ENCODE measurements around the gene NLRP6. TPM values are rescaled to one million over a fixed set of nuclear protein-coding genes. Genes with fewer than 3 reads are reported as not detected.

Gene NLRP6
- total and polyA plus RNA-seq, 12 donors: 0.07 to 0.25 (median 0.10) TPM; not detected in 6

DNA sequence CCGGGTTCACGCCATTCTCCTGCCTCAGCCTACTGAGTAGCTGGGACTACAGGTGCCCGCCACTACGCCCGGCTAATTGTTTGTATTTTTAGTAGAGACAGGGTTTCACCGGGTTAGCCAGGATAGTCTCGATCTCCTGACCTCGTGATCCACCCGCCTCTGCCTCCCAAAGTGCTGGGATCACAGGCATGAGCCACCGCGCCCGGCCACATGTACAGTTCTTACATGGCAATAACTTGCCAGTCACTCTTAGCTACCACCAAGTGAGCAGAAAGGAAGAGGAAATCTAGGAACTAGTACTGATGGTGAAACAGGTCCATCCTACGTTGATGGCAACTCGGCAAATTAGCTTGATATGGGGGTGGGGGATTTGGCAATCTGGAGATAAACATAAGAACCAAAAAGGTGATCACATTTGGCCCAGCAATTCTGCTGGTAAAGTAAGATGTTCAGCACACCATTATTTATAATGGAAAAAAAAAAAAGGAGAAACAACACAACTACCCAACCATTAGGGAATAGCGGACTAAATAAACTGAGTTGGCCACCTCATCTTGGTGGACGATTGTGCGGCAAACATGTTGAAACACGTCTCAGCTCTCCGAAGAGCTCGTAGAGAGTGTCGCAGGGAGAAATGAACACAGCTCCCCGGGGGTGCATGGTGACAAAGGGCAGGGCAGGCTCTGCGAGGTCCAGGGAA, 5.3 kb downstream of the NLRP6 start:
- peaks cover 33 to 96% (median 86%) of the 10 kb centered on the region in 7 donors for H3K27me3 ChIP-seq
- DNase-seq: peak in 1 of 2 donors; percentile 1

GRCh38 chr11:284105-285020, 6.2 kb downstream of the NLRP6 start:
- H3K9me3 ChIP-seq: no peaks in the 10 kb centered on the region
- H3K36me3 ChIP-seq: no peaks in the 10 kb centered on the region
- ATAC-seq (no peak), DNase-seq (peak in 1 of 2 donors; percentile 3)
- intact Hi-C loops (cut with DNase I): loop anchor here in 1 of 10 donors (5.0 kb wide), 1 partner anchor 32 kb away; no protein-coding TSS in a partner anchor
- peaks cover 5 to 35% (median 27%) of the 10 kb centered on the region in 9 donors for H3K4me1 ChIP-seq
- peaks cover 24 to 88% (median 78%) of the 10 kb centered on the region in 7 donors for H3K27me3 ChIP-seq
- WGBS, 2 donors: 82 to 88% methylated on average over 24 of the region's 24 CpGs
- no peak for TF ChIP-seq CTCF (IDR thresholded peaks at IDR 0.05)
- H3K27ac ChIP-seq: no peak overlapping the region
- no peak overlapping the region for H3K4me3 ChIP-seq

More for the DNA sequence above, 5.3 kb downstream of the NLRP6 start:
- no peak for TF ChIP-seq CTCF (IDR thresholded peaks at IDR 0.05)
- no peak overlapping the region for H3K27ac ChIP-seq
- peaks cover 5 to 42% (median 33%) of the 10 kb centered on the region in 9 donors for H3K4me1 ChIP-seq
- intact Hi-C loops (cut with DNase I): no loop called here
- H3K4me3 ChIP-seq: no peak overlapping the region
- WGBS, 2 donors: 85 to 86% methylated on average over 22 to 23 of the region's 23 CpGs
- H3K9me3 ChIP-seq: no peaks in the 10 kb centered on the region
- ATAC-seq: no peak
- no peaks in the 10 kb centered on the region for H3K36me3 ChIP-seq

DNA sequence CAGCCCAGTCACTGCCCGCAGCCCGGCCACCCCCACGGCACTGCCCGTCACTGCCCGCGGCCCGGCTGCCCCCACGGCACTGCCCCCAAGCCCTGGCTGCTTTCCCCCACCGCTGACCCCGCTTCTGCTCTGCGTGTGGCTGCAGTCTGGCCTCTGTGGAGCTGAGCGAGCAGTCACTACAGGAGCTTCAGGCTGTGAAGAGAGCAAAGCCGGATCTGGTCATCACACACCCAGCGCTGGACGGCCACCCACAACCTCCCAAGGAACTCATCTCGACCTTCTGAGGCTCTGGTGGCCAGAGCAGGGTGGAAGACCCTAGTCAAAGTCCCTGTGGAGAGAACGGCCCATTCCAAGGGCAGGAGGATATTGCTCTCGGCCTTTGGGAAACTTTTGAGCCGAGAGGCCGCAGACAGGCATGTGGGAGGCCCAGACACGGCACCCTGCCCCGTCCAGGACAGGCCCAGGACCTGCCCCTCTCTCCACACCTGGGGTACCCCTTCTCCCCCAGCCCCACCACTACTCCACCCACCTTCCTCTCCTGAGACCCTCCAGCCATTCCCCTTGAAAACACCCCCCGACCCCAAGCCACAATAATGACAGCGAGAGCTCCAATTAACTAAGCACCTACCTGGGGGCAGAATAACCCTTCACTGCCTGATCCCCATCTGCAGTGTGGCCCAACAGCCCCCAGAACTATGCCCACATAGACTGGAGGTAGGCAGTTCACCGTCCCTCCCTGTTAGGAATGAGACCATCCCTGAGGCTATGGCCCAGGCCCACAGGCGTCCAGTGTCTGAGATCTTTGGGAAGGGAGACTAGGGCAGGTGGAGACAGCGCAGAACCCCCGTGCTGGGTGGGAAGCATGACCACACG, 7.0 kb downstream of the NLRP6 start:
- WGBS, 2 donors: 83 to 88% methylated on average over 29 of the region's 29 CpGs
- DNase-seq (peak in 1 of 2 donors; percentile 2), ATAC-seq (no peak)
- peaks cover 16 to 79% (median 69%) of the 10 kb centered on the region in 7 donors for H3K27me3 ChIP-seq
- no peaks in the 10 kb centered on the region for H3K9me3 ChIP-seq
- H3K27ac ChIP-seq: no peak overlapping the region
- TF ChIP-seq CTCF (IDR thresholded peaks at IDR 0.05): no peak
- intact Hi-C loops (cut with DNase I): loop anchor here in 1 of 10 donors (5.0 kb wide), 1 partner anchor 33 kb away; no protein-coding TSS in a partner anchor
- H3K4me3 ChIP-seq: no peak overlapping the region
- no peaks in the 10 kb centered on the region for H3K36me3 ChIP-seq
- peaks cover 3 to 35% (median 18%) of the 10 kb centered on the region in 9 donors for H3K4me1 ChIP-seq
